Pancreas (tissue), 10 donors: ENCODE measurements around the gene KLHL35. TPM values are rescaled to one million over a fixed set of nuclear protein-coding genes. Genes with fewer than 3 reads are reported as not detected.

Experiments used
- ATAC-seq, 4 donors: fragments of 200-7000 bp; cut with Tn5 transposase; one replicate each; pipeline versions ENCODE4 v1.8.0 to v1.9.1; 2020; ENCODE audit warnings: mild to moderate bottlenecking in 4 of 4, moderate library complexity in 4 of 4
- DNase-seq, 6 donors: peaks; one replicate each; pipeline ENCODE4 v3.0.0-alpha.2; 2020
- FAIRE-seq: peaks from 2 replicates; lab custom pipeline; 2012; peaks lifted over from hg19 to GRCh38; lab: Jason Lieb, UNC
- H3K27ac ChIP-seq, 4 donors: fragments of 200-600 bp; sonication (generic); 1 replicate in 3 of 4; 2 replicates in 1 of 4; pipeline versions ENCODE4 v1.5.0 to v1.8.0; 2020
- H3K27me3 ChIP-seq, 4 donors: fragments of 200-600 bp; one replicate each; pipeline ENCODE4 v1.8.0; 2021
- H3K36me3 ChIP-seq, 3 donors: fragments of 200-600 bp; sonication (generic) in 1 of 3; one replicate each; pipeline versions ENCODE4 v1.5.0 to v1.8.0; 2020 to 2021
- H3K4me1 ChIP-seq, 3 donors: fragments of 200-600 bp; one replicate each; pipeline ENCODE4 v1.8.0; 2021
- H3K4me3 ChIP-seq, 4 donors: fragments of 200-600 bp; sonication (generic) in 2 of 4; one replicate each; pipeline versions ENCODE4 v1.5.0 to v1.8.0; 2020 to 2021
- H3K9me3 ChIP-seq, 4 donors: fragments of 200-600 bp; one replicate each; pipeline ENCODE4 v1.8.0; 2021
- CTCF ChIP-seq, 4 donors: fragments of 200-600 bp; sonication (generic) in 3 of 4; IDR thresholded peaks; one replicate each; pipeline versions ENCODE4 v1.5.0 to v1.8.0; 2021; ENCODE audit warnings: antibody characterized with exemption in 4 of 4
- WGBS, 2 donors: extraction: QIAGEN DNeasy Blood & Tissue Kit; methylation state at CpG; one replicate each; pipeline ENCODE4 v1.1.7; 2013; 5-methylcytosine and 5-hydroxymethylcytosine counted together
- intact Hi-C, 3 donors: fragments of 100-400 bp; cut with DNase I; formaldehyde crosslinking; loops; one replicate each; pipeline versions ENCODE4 v1.11.1 to v1.14.2; 2022
- polyA plus RNA-seq, 2 donors: library from polyadenylated mRNA; stranded (reverse); fragments of 200-250 nt; gene quantifications; one replicate each; pipeline ENCODE4 v1.2.3, GENCODE V29; 2013
- total RNA-seq, 6 donors: library from RNA; stranded (reverse); fragmentation: NEBNext Ultra II Directional in 4 of 6; extraction: Animal tissue kit (Norgen Biotek cat#: 25700) in 4 of 6; gene quantifications; one replicate each; pipeline versions ENCODE4 v1.2.1 to v1.2.4, GENCODE V29; 2021 to 2023
- donor health status: healthy with polysubstance abuse.
- donor health status: DM: no; HTN: no; CAD: no; lungs with moderate emphysema.
- donor health status: DM: no; HTN: no; CAD: no.
- donor health status: control.
- donor health status: control.
- donor health status: Bipolar disorder and iron deficiency.
- donor health status: DM: yes; HTN: yes; CAD: no.
- donor health status: DM: no; HTN: no; CAD: no.
- donor health status: DM: no; HTN: no; CAD: no.
- donor health status: DM: yes; HTN: yes; CAD: no.

KLHL35 gene
- total and polyA plus RNA-seq, 8 donors: 0.97 to 3.1 (median 1.8) TPM

GRCh38 chr11:75373201-75373600 lies 59.8 kb downstream of the KLHL35 start:
- Histone ChIP-seq H3K36me3 (no peaks in the 10 kb centered on the region), H3K9me3 (no peaks in the 10 kb centered on the region), H3K27me3 (no peaks in the 10 kb centered on the region), H3K27ac (no peak overlapping the region), H3K4me3 (no peak overlapping the region), H3K4me1 (peaks cover 0 to 5% (median 0%) of the 10 kb centered on the region in 3 donors)
- intact Hi-C loops: no loop called here
- no peak for TF ChIP-seq CTCF (IDR thresholded peaks at IDR 0.05)
- DNase-seq: no peak
- 86 to 88% methylated on average over 8 of the region's 8 CpGs for WGBS, 2 donors
- no peak for ATAC-seq
- no peak for FAIRE-seq

Other genes with a start within 250 kb of the KLHL35 start
- gene TPBGL, start 192.4 kb downstream of the KLHL35 start, total RNA-seq: under 1 TPM in 5 of 6 donors, not detected in 1; 0.08 to 0.28 (median 0.12) TPM
- gene TPBGL, start 192.4 kb downstream of the KLHL35 start, polyA plus RNA-seq: under 1 TPM; 0.04 to 0.07 TPM
- 10 to 100 TPM; 30.3 to 68.1 (median 33.8) TPM for gene ARRB1, start 81.5 kb downstream of the KLHL35 start, total RNA-seq
- 10 to 100 TPM in 1 of 2 donors, 1 to 10 TPM in 1; 7.8 to 12.7 TPM for gene ARRB1, start 81.5 kb downstream of the KLHL35 start, polyA plus RNA-seq
- gene RPS3, start 33.7 kb downstream of the KLHL35 start, total RNA-seq: 1,000 to 10,000 TPM in 5 of 6 donors, 100 to 1,000 TPM in 1; 824 to 1,938 (median 1,523) TPM
- 1,000 to 10,000 TPM; 1,208 to 1,382 TPM for gene RPS3, start 33.7 kb downstream of the KLHL35 start, polyA plus RNA-seq
- gene GDPD5, start 92.7 kb upstream of the KLHL35 start, total RNA-seq: 10 to 100 TPM; 24.3 to 72.7 (median 31.8) TPM
- 10 to 100 TPM; 33.4 to 92.9 TPM for gene GDPD5, start 92.7 kb upstream of the KLHL35 start, polyA plus RNA-seq
- gene SERPINH1, start 129.1 kb upstream of the KLHL35 start, total RNA-seq: 10 to 100 TPM in 5 of 6 donors, 1 to 10 TPM in 1; 9.3 to 87.7 (median 18.2) TPM
- 10 to 100 TPM; 22.7 to 25.9 TPM for gene SERPINH1, start 129.1 kb upstream of the KLHL35 start, polyA plus RNA-seq
- 1 to 10 TPM in 5 of 6 donors, under 1 TPM in 1; 0.88 to 3.2 (median 2.0) TPM for gene MAP6, start 235.8 kb upstream of the KLHL35 start, total RNA-seq
- gene MAP6, start 235.8 kb upstream of the KLHL35 start, polyA plus RNA-seq: 10 to 100 TPM in 1 of 2 donors, 1 to 10 TPM in 1; 4.2 to 17.4 TPM